Small intestine (tissue), 7 donors: ENCODE results near the gene AJM1. TPM values are rescaled to one million over a fixed set of nuclear protein-coding genes. Genes with fewer than 3 reads are reported as not detected.
A peak's percentile ranks its signal among the peaks of the same experiment; 100 is the strongest.

Experiments
- DNase-seq, 2 donors: peaks; one replicate each; pipeline versions ENCODE4 v3.0.0 to v3.0.0-alpha.2; 2013
- FAIRE-seq: peaks from 2 replicates; lab custom pipeline; 2012; peaks lifted over from hg19 to GRCh38; lab: Jason Lieb, UNC
- H3K27ac ChIP-seq, 3 donors: one replicate each; pipeline ENCODE4 v1.5.1; 2013; ENCODE audit warnings: low read length in 2 of 3, mild to moderate bottlenecking in 2 of 3, control low read depth in 1 of 3, inconsistent platforms in 1 of 3, low read depth in 1 of 3, moderate library complexity in 1 of 3
- H3K27me3 ChIP-seq, 3 donors: one replicate each; pipeline ENCODE4 v1.6.1; 2013; ENCODE audit warnings: low read length in 3 of 3, inconsistent platforms in 1 of 3; ENCODE audit not compliant: control insufficient read depth in 3 of 3, insufficient read depth in 3 of 3
- H3K36me3 ChIP-seq, 3 donors: one replicate each; pipeline ENCODE4 v1.6.1; 2013; ENCODE audit warnings: low read length in 3 of 3, inconsistent platforms in 1 of 3, low read depth in 1 of 3, mild to moderate bottlenecking in 1 of 3, moderate library complexity in 1 of 3; ENCODE audit not compliant: control insufficient read depth in 3 of 3, insufficient read depth in 2 of 3
- H3K4me1 ChIP-seq, 3 donors: one replicate each; pipeline ENCODE4 v1.6.1; 2013; ENCODE audit warnings: low read length in 2 of 3, inconsistent platforms in 1 of 3, low read depth in 1 of 3, mild to moderate bottlenecking in 1 of 3, moderate library complexity in 1 of 3; ENCODE audit not compliant: control insufficient read depth in 3 of 3, insufficient read depth in 2 of 3
- H3K4me3 ChIP-seq, 3 donors: one replicate each; pipeline ENCODE4 v1.5.1; 2013; ENCODE audit warnings: low read length in 3 of 3, control low read depth in 1 of 3, inconsistent platforms in 1 of 3, low read depth in 1 of 3, mild to moderate bottlenecking in 1 of 3, moderate library complexity in 1 of 3
- H3K9me3 ChIP-seq, 2 donors: one replicate each; pipeline ENCODE4 v1.6.1; 2013; ENCODE audit warnings: low read depth in 1 of 2, low read length in 1 of 2; ENCODE audit not compliant: control insufficient read depth in 2 of 2, insufficient read depth in 1 of 2
- WGBS, 3 donors: extraction: QIAGEN DNeasy Blood & Tissue Kit; methylation state at CpG; one replicate each; pipeline ENCODE4 v1.1.7; 2013; 5-methylcytosine and 5-hydroxymethylcytosine counted together
- polyA plus RNA-seq, 4 donors: library from polyadenylated mRNA; stranded (reverse) in 3 of 4; unstranded in 1 of 4; fragments of 200-250 nt in 3 of 4; fragments of 120-200 nt in 1 of 4; gene quantifications; one replicate each; pipeline versions ENCODE4 v1.2.1 to v1.2.3, GENCODE V29; 2013
- donor health status: healthy with polysubstance abuse.
- donor health status: control.
- donor health status: control.
- donor health status: Bipolar disorder and iron deficiency.
- donor health status: healthy.

AJM1 gene
- polyA plus RNA-seq, 4 donors: 1.1 to 11.6 (median 2.6) TPM

- no peak for FAIRE-seq
- WGBS, 3 donors: 5 to 36% (median 5%) methylated on average over 1 of the region's 1 CpG
- Histone ChIP-seq H3K9me3 (no peaks in the 10 kb centered on the region), H3K4me3 (no peak overlapping the region), H3K27me3 (no peaks in the 10 kb centered on the region), H3K27ac (no peak overlapping the region), H3K4me1 (no peaks in the 10 kb centered on the region), H3K36me3 (peaks cover 3 to 53% (median 4%) of the 10 kb centered on the region in 3 donors)
- DNase-seq: no peak
Measured at GRCh38 chr9:136815422-136815782, 26.9 kb upstream of the AJM1 start.

GRCh38 chr9:136820971-136821825 is 21.1 kb upstream of the AJM1 start:
- Histone ChIP-seq H3K4me3 (no peak overlapping the region), H3K4me1 (no peaks in the 10 kb centered on the region), H3K27me3 (no peaks in the 10 kb centered on the region), H3K27ac (no peak overlapping the region), H3K36me3 (peaks cover 0 to 61% (median 5%) of the 10 kb centered on the region in 3 donors), H3K9me3 (no peaks in the 10 kb centered on the region)
- 48 to 87% (median 80%) methylated on average over 54 to 83 of the region's 83 CpGs for WGBS, 3 donors
- DNase-seq (peak in 1 of 2 donors; percentile 39), FAIRE-seq (no peak)

GRCh38 chr9:136821826-136822544 is 20.3 kb upstream of the AJM1 start:
- no peak for DNase-seq
- 81 to 94% (median 91%) methylated on average over 34 to 42 of the region's 42 CpGs for WGBS, 3 donors

GRCh38 chr9:136823136-136824046 is 18.9 kb upstream of the AJM1 start:
- no peaks in the 10 kb centered on the region for H3K27me3 ChIP-seq
- no peak overlapping the region for H3K4me3 ChIP-seq
- FAIRE-seq (no peak), DNase-seq (no peak)
- no peaks in the 10 kb centered on the region for H3K4me1 ChIP-seq
- peaks cover 2 to 71% (median 4%) of the 10 kb centered on the region in 3 donors for H3K36me3 ChIP-seq
- H3K9me3 ChIP-seq: no peaks in the 10 kb centered on the region
- WGBS, 3 donors: 85 to 86% (median 86%) methylated on average over 30 of the region's 30 CpGs
- H3K27ac ChIP-seq: no peak overlapping the region

More at GRCh38 chr9:136821826-136822544, 20.3 kb upstream of the AJM1 start:
- FAIRE-seq: no peak
- Histone ChIP-seq H3K4me3 (no peak overlapping the region), H3K9me3 (no peaks in the 10 kb centered on the region), H3K27me3 (no peaks in the 10 kb centered on the region), H3K4me1 (no peaks in the 10 kb centered on the region), H3K36me3 (peaks cover 0 to 66% (median 5%) of the 10 kb centered on the region in 3 donors), H3K27ac (no peak overlapping the region)

GRCh38 chr9:136824496-136825225 is 17.6 kb upstream of the AJM1 start:
- no peaks in the 10 kb centered on the region for H3K9me3 ChIP-seq
- H3K4me1 ChIP-seq: no peaks in the 10 kb centered on the region
- no peak overlapping the region for H3K27ac ChIP-seq
- 88 to 90% (median 89%) methylated on average over 19 to 21 of the region's 21 CpGs for WGBS, 3 donors
- no peak for DNase-seq
- no peak for FAIRE-seq
- no peaks in the 10 kb centered on the region for H3K27me3 ChIP-seq
- H3K36me3 ChIP-seq: peaks cover 4 to 82% (median 8%) of the 10 kb centered on the region in 3 donors
- H3K4me3 ChIP-seq: no peak overlapping the region

GRCh38 chr9:136825295-136826187 is 16.7 kb upstream of the AJM1 start:
- H3K36me3 ChIP-seq: peaks cover 11 to 91% (median 12%) of the 10 kb centered on the region in 3 donors
- DNase-seq: no peak
- WGBS, 3 donors: 92 to 96% (median 94%) methylated on average over 29 to 44 of the region's 44 CpGs
- no peaks in the 10 kb centered on the region for H3K4me1 ChIP-seq
- no peaks in the 10 kb centered on the region for H3K9me3 ChIP-seq
- H3K27me3 ChIP-seq: no peaks in the 10 kb centered on the region
- no peak for FAIRE-seq
- no peak overlapping the region for H3K27ac ChIP-seq
- H3K4me3 ChIP-seq: no peak overlapping the region

GRCh38 chr9:136826188-136826541 is 16.1 kb upstream of the AJM1 start:
- H3K27me3 ChIP-seq: no peaks in the 10 kb centered on the region
- H3K27ac ChIP-seq: no peak overlapping the region
- DNase-seq: no peak
- peaks cover 11 to 93% (median 16%) of the 10 kb centered on the region in 3 donors for H3K36me3 ChIP-seq
- no peak overlapping the region for H3K4me3 ChIP-seq
- no peaks in the 10 kb centered on the region for H3K9me3 ChIP-seq
- 93 to 96% (median 93%) methylated on average over 16 to 17 of the region's 17 CpGs for WGBS, 3 donors
- no peaks in the 10 kb centered on the region for H3K4me1 ChIP-seq
- no peak for FAIRE-seq
